WTC11 (cell line): ENCODE measurements around the gene RPRD1B. TPM values are rescaled to one million over a fixed set of nuclear protein-coding genes. Genes with fewer than 3 reads are reported as not detected.

Experiments
- ATAC-seq: fragments of 200-7000 bp; cut with Tn5 transposase; 2 replicates; pipeline ENCODE4 v1.10.0; 2021; ENCODE audit warnings: mild to moderate bottlenecking, moderate library complexity
- CTCF ChIA-PET: fragments of 300-600 bp; sonication (Branson Sonifier 250); formaldehyde crosslinking; loops from one replicate; lab custom pipeline; 2021; ENCODE audit warnings: antibody characterized with exemption; lab: Charles Lee
- POLR2A ChIA-PET: fragments of 350-600 bp; sonication (Branson Sonifier 250); formaldehyde crosslinking; loops from one replicate; lab custom pipeline; 2021; ENCODE audit warnings: antibody characterized with exemption; lab: Charles Lee
- DNase-seq: peaks from one replicate; pipeline ENCODE4 v3.0.0; 2021; ENCODE audit warnings: low spot score
- H3K27ac Mint-ChIP-seq: 2 replicates; pipeline ENCODE4 v1.8.0; 2021; ENCODE audit warnings: mixed read lengths
- H3K27me3 Mint-ChIP-seq: 2 replicates; pipeline ENCODE4 v1.8.0; 2021; ENCODE audit warnings: low read depth, mild to moderate bottlenecking, moderate library complexity, mixed read lengths
- H3K36me3 Mint-ChIP-seq: 2 replicates; pipeline ENCODE4 v1.8.0; 2021; ENCODE audit warnings: mixed read lengths
- H3K4me1 Mint-ChIP-seq: 2 replicates; pipeline ENCODE4 v1.8.0; 2022; ENCODE audit warnings: mixed read lengths
- H3K4me3 Mint-ChIP-seq: 2 replicates; pipeline ENCODE4 v1.8.0; 2021; ENCODE audit warnings: mild to moderate bottlenecking, moderate library complexity, mixed read lengths
- H3K9me3 Mint-ChIP-seq: 2 replicates; pipeline ENCODE4 v1.8.0; 2021; ENCODE audit warnings: mixed read lengths
- ATF2 ChIP-seq: sonication (generic); formaldehyde crosslinking; IDR thresholded peaks from 2 replicates; pipeline ENCODE4 v1.8.1; 2022; ENCODE audit warnings: low read depth, missing genetic modification reagents, borderline replicate concordance
- CREM ChIP-seq: sonication (generic); formaldehyde crosslinking; IDR thresholded peaks from 2 replicates; pipeline ENCODE4 v1.8.1; 2022; ENCODE audit warnings: mild to moderate bottlenecking, missing genetic modification reagents, moderate library complexity
- E2F1 ChIP-seq: sonication (generic); formaldehyde crosslinking; IDR thresholded peaks from 2 replicates; pipeline ENCODE4 v1.8.0; 2022; ENCODE audit warnings: mild to moderate bottlenecking, missing genetic modification reagents
- ELF4 ChIP-seq: sonication (generic); formaldehyde crosslinking; IDR thresholded peaks from 2 replicates; pipeline ENCODE4 v1.8.1; 2022; ENCODE audit warnings: low read depth, mild to moderate bottlenecking, moderate library complexity, missing genetic modification reagents
- FOXJ3 ChIP-seq: sonication (generic); formaldehyde crosslinking; IDR thresholded peaks from 2 replicates; pipeline ENCODE4 v1.9.0; 2021; ENCODE audit warnings: missing genetic modification reagents, mild to moderate bottlenecking, borderline replicate concordance
- JAZF1 ChIP-seq: fragments of 250-450 bp; sonication (Bioruptor Pico); IDR thresholded peaks from 2 replicates; pipeline ENCODE4 v1.9.0; 2021; ENCODE audit warnings: moderate library complexity, mild to moderate bottlenecking, inconsistent platforms
- NR1H2 ChIP-seq: sonication (generic); formaldehyde crosslinking; IDR thresholded peaks from 2 replicates; pipeline ENCODE4 v1.9.0; 2021; ENCODE audit warnings: mild to moderate bottlenecking, moderate library complexity, missing genetic modification reagents
- PRDM15 ChIP-seq: sonication (generic); formaldehyde crosslinking; IDR thresholded peaks from 2 replicates; pipeline ENCODE4 v1.8.0; 2022; ENCODE audit warnings: missing genetic modification reagents
- TP53 ChIP-seq: sonication (generic); formaldehyde crosslinking; IDR thresholded peaks from 2 replicates; pipeline ENCODE4 v1.8.1; 2023; ENCODE audit warnings: mild to moderate bottlenecking, missing genetic modification reagents
- ZMAT4 ChIP-seq: fragments of 250-450 bp; sonication (Bioruptor Pico); IDR thresholded peaks from 2 replicates; pipeline ENCODE4 v1.9.0; 2021; ENCODE audit warnings: mild to moderate bottlenecking
- ZNF512 ChIP-seq: sonication (generic); formaldehyde crosslinking; IDR thresholded peaks from 2 replicates; pipeline ENCODE4 v1.8.1; 2022; ENCODE audit warnings: missing genetic modification reagents, borderline replicate concordance
- ZNF532 ChIP-seq: fragments of 250-450 bp; sonication (Bioruptor Pico); IDR thresholded peaks from 2 replicates; pipeline ENCODE4 v1.9.0; 2021; ENCODE audit warnings: mild to moderate bottlenecking, borderline replicate concordance
- total RNA-seq: library from RNA; stranded (reverse); gene quantifications from 3 replicates; pipeline ENCODE4 v1.2.3, GENCODE V29; 2021

The RPRD1B gene
- total RNA-seq, 1 experiment from 2014 or later = 21.4 TPM

GRCh38 chr20:38114353-38114791, 80.8 kb downstream of the RPRD1B start (continued):
- no peak for TF ChIP-seq PRDM15 (CRISPR knock-in tag)

- no peak for DNase-seq
- TF ChIP-seq NR1H2 (CRISPR knock-in tag) (no peak), ATF2 (no peak), CREM (CRISPR knock-in tag) (no peak), FOXJ3 (no peak), TP53 (CRISPR knock-in tag) (no peak), ZMAT4 (CRISPR knock-in tag) (no peak), JAZF1 (CRISPR knock-in tag) (no peak), ZNF512 (no peak), ELF4 (CRISPR knock-in tag) (no peak), PRDM15 (CRISPR knock-in tag) (no peak), E2F1 (no peak), ZNF532 (CRISPR knock-in tag) (no peak)
- TF ChIP-seq, all 79 proteins: peak for 0
- Mint-ChIP-seq H3K4me3 (no peak overlapping the region), H3K27ac (no peak overlapping the region), H3K4me1 (peaks cover 3% of the 10 kb centered on the region; the same call in 1 of the 2 replicates), H3K27me3 (no peaks in the 10 kb centered on the region), H3K36me3 (no peaks in the 10 kb centered on the region), H3K9me3 (no peaks in the 10 kb centered on the region)
- ChIA-PET POLR2A (no interaction called here), CTCF (interaction anchor here (0.6 to 5.3 kb wide), 11 partner anchors 8 to 551 kb away, joined by 3 to 45 read pairs (median 4); no protein-coding TSS in a partner anchor)
- no peak for ATAC-seq
Observed at GRCh38 chr20:38115205-38115604, 81.7 kb downstream of the RPRD1B start.
